NCI-H146 treated with DMSO at 0.1 percent for 48 hours (cell line): Measurements from ENCODE around the gene MINDY3.
A peak's percentile ranks its signal among the peaks of the same experiment; 100 is the strongest.
"Not testable (repeated sequence)": the region's sequence is repeated elsewhere in the genome, so short reads cannot be mapped to it uniquely, and the experiment has no call there.

Experiments
- DNase-seq: peaks from one replicate; lab custom pipeline; 2025; ENCODE audit not compliant: unreplicated experiment; lab: John Stamatoyannopoulos, UW

MINDY3 gene

DNA sequence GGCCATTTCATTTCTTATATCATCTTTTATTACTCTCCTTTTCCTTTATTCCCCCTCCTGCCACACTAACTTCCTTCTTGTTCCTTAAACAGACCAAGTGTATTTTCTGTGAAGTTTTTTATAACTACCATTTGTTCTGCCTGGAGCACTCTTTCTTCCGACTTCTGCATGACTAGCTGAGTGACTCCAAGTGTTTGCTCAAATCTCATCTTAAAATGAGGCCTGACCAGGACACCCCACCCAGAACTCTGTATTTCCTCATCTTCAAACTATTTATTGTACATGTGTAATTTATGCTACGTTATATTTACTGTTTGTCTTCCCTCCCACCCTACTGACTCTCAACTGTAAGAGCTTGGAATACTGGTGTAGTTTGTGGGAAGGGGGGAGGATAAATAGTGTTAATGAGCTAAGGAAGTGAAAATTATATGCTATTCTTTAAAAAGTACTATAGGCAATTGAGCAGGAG lies 3.2 kb downstream of the MINDY3 start:
- no peak for DNase-seq

DNA sequence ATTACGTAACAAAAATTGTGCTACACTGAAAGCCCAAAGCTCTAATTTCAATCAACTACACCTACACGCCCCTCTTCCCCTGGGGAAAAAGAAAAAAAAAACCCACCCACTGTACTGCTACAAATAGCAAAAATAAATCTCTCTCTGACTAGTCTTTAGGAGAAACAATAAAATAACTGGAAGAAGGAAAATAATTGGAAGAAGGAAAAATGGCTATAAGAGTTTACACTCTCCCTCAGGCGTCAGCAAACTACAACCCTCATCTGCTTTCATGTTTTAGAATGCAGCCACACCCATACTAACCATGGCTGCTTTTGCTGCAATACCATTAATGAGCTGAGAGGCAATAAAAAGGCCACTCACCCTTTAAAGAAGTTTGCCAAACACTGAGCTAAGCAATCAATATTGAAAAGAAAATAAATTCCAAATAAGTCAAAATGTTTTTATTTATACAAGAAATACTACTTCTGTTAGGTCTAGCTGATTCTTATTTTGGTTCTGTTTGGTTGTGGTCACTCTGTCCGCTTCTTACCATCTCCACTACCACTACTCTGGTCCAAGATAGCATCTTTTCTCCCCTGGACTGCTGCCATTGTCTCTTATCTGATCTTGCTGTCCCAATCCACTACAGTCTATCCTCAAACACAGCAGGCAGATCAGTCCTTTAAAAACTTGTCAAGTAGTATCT lies 3.8 kb downstream of the MINDY3 start:
- no peak for DNase-seq

DNA sequence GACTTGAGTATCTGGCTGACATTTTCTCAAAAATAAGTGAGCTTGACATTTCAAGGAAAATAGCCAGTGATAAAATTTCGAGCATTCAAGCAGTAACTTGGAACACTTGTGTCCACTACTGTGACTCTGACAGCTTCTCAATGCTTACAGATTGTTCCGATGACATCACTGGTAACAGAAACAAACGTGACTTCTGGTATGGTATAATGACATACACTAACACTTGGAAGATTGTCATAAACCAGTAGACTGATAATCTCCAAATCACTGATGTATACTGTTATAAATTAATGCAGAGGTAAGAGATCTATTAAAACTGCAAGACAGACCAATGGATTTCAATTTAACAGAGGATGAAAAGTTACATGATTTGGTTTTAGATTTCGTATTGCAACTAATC lies 6.5 kb downstream of the MINDY3 start:
- DNase-seq: no peak

DNA sequence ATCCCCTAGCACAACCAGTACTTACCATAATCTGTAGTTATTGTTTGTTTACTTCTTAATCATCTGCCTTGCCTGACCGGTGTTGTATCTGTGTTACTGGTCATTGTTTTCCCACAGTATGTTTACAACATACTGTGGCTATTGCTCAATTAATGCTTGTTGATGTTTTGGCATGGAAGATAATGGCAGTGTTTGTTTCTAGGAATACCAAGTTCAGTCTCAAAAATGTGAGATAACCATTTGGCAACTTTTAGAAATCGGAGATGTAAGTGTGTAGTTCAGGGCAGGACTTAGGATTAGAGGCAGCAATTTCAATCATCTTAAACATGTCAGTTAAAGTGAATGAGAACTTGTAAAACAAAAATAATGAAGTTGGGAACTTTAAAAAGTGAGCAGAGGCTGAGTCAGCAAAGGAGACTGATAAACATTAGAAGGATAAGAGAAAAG lies 8.2 kb downstream of the MINDY3 start:
- DNase-seq: no peak

DNA sequence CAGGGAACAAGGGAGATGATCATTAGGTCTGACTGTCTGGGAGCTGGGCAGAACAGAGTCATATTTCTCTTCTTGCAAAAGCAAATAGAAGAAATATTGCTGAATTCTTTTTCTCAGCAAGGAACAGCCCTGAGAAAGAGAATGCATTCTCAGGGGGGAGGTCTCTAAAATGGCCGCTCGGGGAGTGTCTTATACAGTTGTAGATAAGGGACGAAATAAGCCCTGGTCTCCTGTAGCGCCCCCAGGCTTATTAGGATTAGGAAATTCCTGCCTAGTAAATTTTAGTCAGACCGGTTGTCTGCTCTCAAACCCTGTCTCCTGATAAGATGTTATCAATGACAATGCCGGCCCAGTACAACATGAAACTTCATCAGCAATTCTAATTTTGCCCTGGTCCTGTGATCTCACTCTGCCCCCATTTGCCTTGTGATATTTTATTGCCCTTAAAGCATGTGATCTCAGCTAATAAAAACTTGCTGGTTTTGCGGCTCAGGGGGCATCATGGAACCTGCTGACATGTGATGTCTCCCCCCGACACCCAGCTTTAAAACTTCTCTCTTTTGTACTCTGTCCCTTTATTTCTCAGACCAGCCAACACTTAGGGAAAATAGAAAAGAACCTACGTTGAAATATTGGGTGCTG lies 9.8 kb downstream of the MINDY3 start:
- not testable (repeated sequence) for DNase-seq

DNA sequence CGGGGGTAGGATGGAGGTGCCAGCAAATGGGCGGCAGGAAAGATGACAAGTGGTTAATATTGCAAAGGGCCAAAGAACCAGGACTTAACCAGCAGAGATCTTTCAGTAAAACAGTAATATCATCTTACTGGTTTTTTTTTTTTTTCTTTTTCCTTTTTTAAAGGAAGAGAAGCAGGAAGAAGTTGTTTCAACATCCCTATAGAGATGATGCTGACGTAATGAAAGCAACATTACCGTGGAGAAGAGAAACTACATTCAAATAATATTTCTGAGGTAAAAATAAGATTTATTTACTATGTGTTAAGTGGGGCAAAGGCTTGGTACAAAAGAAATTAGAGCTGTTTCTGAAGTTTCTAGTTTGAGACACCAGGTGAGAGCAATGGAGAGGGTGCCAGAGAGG lies 11.0 kb downstream of the MINDY3 start:
- DNase-seq: no peak

DNA sequence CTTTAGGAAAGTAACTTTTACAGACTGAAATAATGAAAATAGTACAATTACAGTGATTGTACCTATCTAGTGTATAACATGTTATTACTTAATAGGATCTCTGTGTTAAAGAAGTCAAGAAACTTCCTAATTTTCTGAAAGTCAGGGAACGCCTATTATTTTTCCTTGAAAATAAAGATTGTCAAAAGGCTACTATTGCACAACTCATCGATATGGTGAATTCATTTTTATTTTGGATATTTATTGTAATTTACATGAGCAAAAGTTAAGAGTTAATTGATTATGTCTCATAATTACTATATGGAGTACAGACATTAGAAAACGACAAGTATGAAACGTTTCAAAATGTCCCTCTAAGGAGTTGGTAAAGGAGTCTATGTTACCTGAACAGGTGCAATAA lies 12.8 kb downstream of the MINDY3 start:
- DNase-seq: no peak

DNA sequence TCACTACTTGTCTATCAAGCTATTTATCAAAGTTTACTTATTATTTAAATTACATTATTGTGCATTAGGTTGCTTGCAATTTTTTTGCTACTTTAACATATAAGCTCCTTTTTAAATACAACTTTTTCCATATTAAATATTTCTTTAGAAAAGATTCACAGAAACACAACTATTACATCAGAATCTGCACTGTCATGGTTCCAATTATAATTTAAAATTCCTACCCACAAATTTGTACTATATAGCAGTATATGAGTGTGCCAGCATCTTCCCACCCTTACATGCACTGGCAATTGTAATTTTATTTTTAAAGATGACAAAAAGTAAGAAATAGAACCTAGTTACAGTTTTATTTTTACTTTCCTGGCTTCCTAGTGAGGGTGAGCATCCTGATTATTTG lies 15.8 kb downstream of the MINDY3 start:
- DNase-seq: no peak

DNA sequence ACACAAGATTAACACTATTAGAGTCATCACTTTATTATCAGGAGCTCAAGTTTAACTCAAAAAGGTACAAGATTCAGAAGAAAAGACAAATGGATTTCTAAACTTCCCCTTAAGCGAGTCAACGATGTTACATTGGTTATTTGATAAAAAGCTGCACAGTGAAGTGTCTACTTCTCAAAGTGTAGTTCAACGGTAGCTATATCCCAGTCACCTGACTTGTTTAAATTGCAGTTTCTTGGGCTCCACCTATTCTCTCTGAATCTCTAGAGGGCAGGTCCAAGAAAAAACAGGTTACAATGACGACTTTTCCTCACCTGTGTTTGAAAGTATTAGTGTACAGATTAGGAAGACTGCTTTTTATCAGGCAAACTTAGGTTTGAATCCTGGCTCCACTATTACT lies 16.6 kb downstream of the MINDY3 start:
- no peak for DNase-seq

DNA sequence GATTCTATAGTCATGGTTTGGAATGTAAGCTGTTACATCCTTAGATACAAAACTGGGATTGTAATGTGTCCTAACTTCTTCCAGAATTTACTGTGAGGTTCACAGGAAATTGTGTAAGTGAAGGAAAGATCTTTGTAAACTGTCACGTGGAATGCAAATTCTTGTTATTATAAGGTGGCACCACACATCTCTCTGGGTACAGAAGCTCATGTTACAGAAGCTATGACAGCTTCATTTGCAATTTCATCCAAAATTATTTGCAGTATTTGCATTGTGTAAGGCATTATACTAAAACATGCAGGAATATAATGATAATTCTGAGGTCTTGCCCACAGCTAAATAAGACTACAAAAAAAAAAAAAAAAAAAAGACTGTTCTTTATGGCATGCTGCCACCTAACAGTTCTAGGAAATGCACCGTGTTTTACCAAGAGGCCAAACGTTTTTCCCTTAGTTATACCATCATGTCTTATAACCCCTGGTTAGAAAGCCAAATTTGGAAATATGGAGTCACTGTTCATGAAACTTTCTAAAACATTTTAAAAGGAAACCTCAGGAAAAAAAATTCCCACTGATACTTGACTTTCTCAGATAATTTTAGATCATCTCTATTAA lies 17.6 kb downstream of the MINDY3 start:
- DNase-seq: no peak

DNA sequence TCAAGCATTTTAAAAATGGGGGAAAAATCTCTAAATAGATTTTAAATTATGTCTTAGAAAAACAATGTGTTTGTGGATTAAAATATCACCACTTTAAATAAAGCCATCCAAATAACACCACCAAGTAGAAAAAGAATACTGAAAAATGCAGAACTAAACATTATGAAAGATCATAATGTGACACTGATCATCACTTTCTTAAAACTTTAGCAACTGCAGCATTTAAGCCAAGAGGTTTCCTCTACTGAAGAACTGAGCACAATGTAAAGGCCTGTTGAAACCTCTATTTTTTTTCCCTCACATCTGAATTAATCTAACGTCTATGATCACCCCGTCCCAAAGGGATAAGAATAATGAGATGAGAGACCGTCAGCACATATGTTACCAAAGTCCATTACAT lies 18.6 kb downstream of the MINDY3 start:
- DNase-seq: no peak

DNA sequence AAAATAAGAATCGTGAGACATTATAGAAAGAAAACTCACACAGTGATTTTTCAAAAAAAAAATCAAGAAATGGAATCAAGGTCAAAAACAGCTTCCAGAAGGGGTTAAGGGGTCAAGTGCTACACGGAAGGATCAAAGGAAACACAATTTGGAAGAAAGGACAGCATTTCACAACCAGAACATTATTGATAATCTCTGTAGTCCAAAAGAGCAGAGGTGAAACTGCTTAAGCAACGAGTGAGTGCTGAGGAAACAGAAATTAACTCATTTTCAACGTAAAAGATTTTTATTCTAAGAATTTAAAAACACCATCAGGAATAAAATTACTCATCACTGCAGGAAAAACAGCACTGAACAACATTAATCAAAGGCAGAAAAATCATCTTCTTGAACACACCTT lies 23.5 kb downstream of the MINDY3 start:
- DNase-seq: no peak

DNA sequence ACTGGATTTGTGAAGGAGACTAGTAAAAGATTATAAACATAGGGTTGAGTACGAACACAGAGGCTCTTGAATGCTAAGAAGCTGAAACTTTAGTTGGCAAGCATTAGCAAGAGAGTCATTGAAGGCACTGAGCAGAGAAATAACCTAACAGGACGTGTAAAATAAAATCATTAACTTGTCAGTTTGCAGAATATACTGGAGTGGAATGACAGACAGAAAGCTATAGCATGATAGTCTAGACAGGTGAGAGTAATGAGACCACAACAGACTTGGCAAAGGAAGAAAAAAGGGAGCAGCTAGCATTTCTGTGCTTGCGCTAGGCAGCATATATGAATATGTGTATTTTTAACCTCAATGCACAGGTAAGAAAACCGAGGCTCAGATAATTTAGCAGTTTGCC lies 30.8 kb downstream of the MINDY3 start:
- DNase-seq: no peak

DNA sequence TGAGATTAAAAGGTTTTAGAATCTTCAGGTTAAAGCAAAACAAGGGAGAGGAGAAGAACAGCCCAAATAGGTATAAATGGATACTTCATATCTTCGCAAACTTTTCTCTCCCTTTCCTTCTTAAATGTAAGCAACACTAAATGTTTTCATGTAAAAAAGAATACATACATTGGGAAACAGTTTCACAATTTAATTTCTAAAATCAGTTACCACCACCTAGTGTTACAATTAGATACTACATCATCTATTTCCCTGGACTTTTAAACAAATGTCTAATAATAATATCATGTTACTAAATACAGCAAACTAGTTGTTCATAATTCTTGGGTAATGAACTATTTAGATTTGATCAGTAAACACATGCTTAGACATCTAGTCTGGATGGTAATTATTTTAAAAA lies 35.8 kb downstream of the MINDY3 start:
- DNase-seq: peak; percentile 15

DNA sequence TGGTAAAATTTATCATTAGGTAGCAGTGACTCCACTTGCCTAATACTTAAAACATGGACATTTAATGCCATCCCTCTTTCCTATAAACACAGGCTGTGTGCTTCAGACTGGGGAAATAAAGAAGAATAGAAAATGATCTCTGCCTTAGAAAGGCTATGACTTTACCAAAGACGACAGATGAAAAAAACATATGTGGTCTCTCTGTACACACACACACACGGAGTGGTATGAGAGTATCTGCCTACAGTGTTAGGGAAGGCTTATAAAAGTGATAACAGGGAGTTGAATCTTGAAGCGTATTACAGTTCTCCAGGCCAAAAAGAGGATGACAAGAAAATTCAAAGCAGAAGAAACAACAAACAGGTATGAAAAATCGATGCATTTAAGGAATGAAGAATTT lies 38.2 kb downstream of the MINDY3 start:
- DNase-seq: no peak

DNA sequence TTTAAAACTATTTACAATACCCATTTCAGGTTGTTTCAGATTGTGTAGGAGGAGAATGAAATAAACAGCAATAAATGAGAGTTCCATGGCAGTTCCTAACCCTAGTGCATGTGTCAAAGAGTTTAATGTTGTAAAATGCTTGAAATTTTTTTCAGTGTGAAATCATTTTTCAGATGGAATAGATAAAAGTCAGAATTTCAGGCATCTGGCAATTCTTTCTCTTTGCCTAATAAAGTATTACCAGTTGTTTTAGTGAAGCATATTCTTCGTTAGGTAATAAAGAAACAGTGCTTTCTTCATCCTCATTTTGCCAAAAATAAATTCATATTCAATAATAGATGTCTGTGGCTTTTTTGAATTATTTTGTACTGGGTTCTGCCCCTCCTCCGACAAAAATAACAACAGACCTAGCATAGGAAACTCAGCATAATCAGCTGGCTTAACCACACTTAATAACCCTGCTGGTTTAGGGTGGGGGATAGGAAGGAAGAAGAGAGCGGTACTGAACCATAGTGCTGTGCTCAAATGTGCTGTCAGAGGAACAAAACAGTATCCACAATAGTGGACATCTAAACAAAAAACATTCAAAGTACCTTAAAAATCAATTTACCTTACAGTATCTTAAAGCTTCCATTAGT lies 39.1 kb downstream of the MINDY3 start:
- DNase-seq: no peak

DNA sequence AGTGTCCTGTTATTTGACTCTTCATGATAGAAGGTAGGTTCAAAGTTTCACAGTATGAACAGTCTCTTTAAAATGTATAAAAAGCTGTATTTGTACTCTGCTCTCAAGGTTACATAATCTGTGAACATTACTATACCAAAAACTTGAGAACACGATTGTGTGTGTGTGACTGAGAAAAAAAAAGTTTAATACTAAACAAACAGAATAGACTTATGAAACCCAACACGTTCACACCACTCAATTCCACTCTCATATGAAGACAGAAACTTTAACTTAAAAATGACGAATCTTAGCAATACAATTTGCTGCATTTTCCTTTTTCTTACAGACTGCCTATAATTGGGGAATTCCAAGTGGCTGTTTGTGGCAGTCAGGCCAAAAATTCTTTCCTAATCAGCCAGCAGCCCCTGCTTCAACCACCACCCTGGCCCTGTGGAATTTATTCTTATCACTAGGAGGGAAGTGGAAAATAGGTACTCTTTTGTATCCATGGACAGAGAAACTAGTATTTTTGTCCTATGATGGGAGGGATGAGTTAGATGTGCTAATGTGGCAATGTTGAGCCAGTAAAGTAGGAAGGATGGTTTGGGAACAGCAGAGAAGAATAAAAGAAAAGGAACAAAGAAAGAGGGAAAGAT lies 42.8 kb downstream of the MINDY3 start:
- no peak for DNase-seq

DNA sequence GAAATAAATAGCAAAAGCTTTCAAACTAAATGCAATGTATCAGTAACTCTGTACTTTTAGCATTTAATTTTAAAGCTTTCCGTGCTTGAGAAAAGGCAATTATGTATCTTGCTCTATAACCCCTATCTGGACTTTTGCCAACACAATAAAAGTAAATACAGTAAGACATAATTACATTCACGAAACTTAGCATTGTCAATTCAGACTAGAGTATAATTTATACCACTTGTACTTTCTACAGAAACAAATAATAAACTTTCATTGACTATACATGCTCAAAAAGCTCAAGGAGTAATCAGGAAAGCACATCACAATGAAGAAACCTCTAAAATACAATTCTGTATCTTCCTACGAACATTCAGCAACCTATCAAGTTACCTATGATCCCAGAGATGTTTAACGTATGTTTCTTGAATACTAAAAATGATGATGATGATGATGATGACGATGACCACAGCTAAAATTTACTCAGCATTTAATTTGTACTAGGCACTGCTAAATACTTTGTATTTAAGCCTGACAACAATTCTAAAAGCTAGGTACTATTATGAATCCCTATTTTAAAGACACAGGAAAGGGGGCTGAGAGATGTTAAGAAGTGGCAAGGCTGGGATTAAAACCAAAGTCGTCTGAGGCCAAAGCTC lies 44.9 kb downstream of the MINDY3 start:
- DNase-seq: no peak

DNA sequence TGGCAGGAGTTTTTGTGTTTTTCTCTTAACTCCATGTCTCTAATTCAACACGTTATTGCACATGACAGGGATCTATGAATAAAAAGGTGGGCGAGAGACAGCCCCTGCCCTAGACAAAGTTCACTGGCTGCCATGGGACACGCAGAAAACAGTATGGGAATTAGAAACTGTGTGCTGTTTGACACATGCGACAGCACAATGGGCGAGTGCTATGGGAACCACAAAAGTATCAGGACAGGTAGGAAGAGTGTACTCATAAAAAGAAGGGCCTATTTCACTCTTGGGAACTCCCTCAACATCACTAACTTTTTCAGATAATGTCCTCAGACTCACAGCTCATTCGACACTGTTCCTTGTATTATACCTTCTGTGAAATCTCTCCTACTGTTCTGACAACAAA lies 45.7 kb downstream of the MINDY3 start:
- no peak for DNase-seq

DNA sequence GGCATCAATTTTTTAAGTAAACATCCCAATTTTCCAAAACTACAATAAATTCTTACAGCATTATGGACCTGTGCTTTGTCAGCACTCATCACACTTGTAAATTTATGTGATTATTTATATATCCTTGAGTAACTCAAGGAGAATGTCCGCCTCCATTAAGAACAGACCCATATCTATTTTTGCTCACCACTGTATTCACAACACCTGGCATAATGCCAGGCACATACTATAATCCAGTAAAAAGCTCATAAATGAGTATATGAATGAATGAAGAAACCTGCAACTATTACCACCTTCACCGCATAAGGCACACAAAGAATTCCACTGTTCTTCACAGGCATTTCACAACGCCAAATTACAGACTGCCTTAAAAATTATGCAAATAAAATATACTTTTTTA lies 46.9 kb downstream of the MINDY3 start:
- DNase-seq: no peak

DNA sequence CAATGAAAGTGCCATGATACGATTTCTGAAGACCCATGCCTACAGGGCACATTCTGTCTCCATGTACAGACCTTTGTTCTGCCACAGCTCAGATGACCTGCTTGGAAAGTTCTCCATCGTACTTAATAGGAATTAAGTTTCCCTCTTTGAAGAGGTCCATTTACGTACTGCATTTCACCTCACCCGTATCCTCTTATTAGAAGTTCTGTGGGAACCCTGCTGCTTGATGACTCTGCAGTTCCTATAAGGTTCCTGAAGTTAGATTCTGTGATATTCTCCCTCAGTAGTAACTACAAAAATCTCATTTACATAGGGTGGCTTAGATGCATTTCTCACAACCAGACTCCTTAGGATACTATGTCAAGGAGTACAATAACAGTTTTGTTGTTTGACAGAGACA lies 50.9 kb downstream of the MINDY3 start:
- no peak for DNase-seq
